Measurements from ENCODE around the gene ETV4.
"Not testable (repeated sequence)": the region's sequence is repeated elsewhere in the genome, so short reads cannot be mapped to it uniquely, and the experiment has no call there.

ETV4 gene

GRCh38 chr17:43528319-43528987 is 17.7 kb downstream of the ETV4 start:
- intact Hi-C loops (cut with DNase I): no loop called here
- DNase-seq: peak in 20 of 42 donors; percentile 15 to 66 (median 43)

GRCh38 chr17:43526886-43527648 is 19.1 kb downstream of the ETV4 start:
- intact Hi-C loops (cut with DNase I): no loop called here
- DNase-seq: no peak

GRCh38 chr17:43524945-43525575 is 21.1 kb downstream of the ETV4 start:
- no peak for DNase-seq
- intact Hi-C loops (cut with DNase I): no loop called here

- intact Hi-C loops (cut with DNase I): no loop called here
- no peak for DNase-seq
These were observed 24.8 kb downstream of the ETV4 start for GRCh38 chr17:43521389-43521788.

- peak in 21 of 42 donors; percentile 14 to 82 (median 36) for DNase-seq
- intact Hi-C loops (cut with DNase I): no loop called here
These were observed 28.3 kb downstream of the ETV4 start for GRCh38 chr17:43517615-43518386.

- DNase-seq: no peak
- intact Hi-C loops (cut with DNase I): no loop called here
These were observed 29.0 kb downstream of the ETV4 start for GRCh38 chr17:43517161-43517560.

GRCh38 chr17:43515656-43516055 is 30.5 kb downstream of the ETV4 start:
- intact Hi-C loops (cut with DNase I): no loop called here
- no peak for DNase-seq

- intact Hi-C loops (cut with DNase I): not testable (repeated sequence)
These were observed 34.9 kb downstream of the ETV4 start for GRCh38 chr17:43511199-43511598.

GRCh38 chr17:43509440-43509839 is 36.7 kb downstream of the ETV4 start:
- intact Hi-C loops (cut with DNase I); DNase-seq: not testable (repeated sequence)

More at GRCh38 chr17:43511199-43511598, 34.9 kb downstream of the ETV4 start:
- not testable (repeated sequence) for DNase-seq

GRCh38 chr17:43490621-43491020 is 55.5 kb downstream of the ETV4 start:
- intact Hi-C loops (cut with DNase I): no loop called here
- no peak for DNase-seq

- intact Hi-C loops (cut with DNase I): loop anchor here (1.0 kb wide), 1 partner anchor 90 kb away; no protein-coding TSS in a partner anchor
- peak; percentile 93 to 99 (median 97) for DNase-seq
These were observed 62.2 kb downstream of the ETV4 start, which contains the start of gene DHX8 for GRCh38 chr17:43483674-43484551. TSS of gene DHX8 (plus strand) at chr17:43483975. CDS start at chr17:43484038, 63 bp downstream.

- intact Hi-C loops (cut with DNase I): loop anchor here (1.0 kb wide), 1 partner anchor 88 kb away; no protein-coding TSS in a partner anchor
- DNase-seq: peak in 1 of 42 donors; percentile 43
These were observed 63.8 kb downstream of the ETV4 start for GRCh38 chr17:43482103-43483012.

GRCh38 chr17:43479948-43480347 is 66.2 kb downstream of the ETV4 start:
- intact Hi-C loops (cut with DNase I): no loop called here
- no peak for DNase-seq
